Thoracic aorta (tissue), 2 donors: ENCODE data around the gene PXK. TPM values are rescaled to one million over a fixed set of nuclear protein-coding genes. Genes with fewer than 3 reads are reported as not detected.

Source experiments
- ATAC-seq: fragments of 150-250 bp; one replicate; pipeline ENCODE4 v1.8.0; 2017; ENCODE audit warnings: low read depth; ENCODE audit not compliant: insufficient number of reproducible peaks, low FRiP score
- DNase-seq: peaks from one replicate; pipeline ENCODE4 v3.0.0-alpha.2; 2020; ENCODE audit warnings: low spot score
- H3K27ac ChIP-seq, 2 donors: fragments of 200-600 bp; sonication (generic); 1 replicate in 1 of 2; 2 replicates in 1 of 2; pipeline ENCODE4 v1.5.1; 2016; ENCODE audit warnings: mild to moderate bottlenecking in 2 of 2, moderate library complexity in 2 of 2
- H3K27me3 ChIP-seq: fragments of 200-600 bp; sonication (generic); replicated peaks from 2 replicates; pipeline ENCODE4 v1.6.0; 2016; ENCODE audit warnings: mild to moderate bottlenecking; ENCODE audit not compliant: insufficient read depth
- H3K36me3 ChIP-seq: fragments of 200-600 bp; sonication (generic); one replicate; pipeline ENCODE4 v1.5.1; 2016
- H3K4me1 ChIP-seq, 2 donors: fragments of 200-600 bp; sonication (generic); 1 replicate in 1 of 2; 2 replicates in 1 of 2; pipeline versions ENCODE4 v1.5.1 to v1.6.0; 2016; ENCODE audit warnings: low read depth in 2 of 2, mild to moderate bottlenecking in 1 of 2; ENCODE audit not compliant: control insufficient read depth in 1 of 2
- H3K4me3 ChIP-seq: fragments of 200-600 bp; sonication (generic); 2 replicates; pipeline ENCODE4 v1.5.1; 2016; ENCODE audit warnings: mild to moderate bottlenecking
- H3K9me3 ChIP-seq: fragments of 200-600 bp; sonication (generic); 2 replicates; pipeline ENCODE4 v1.5.1; 2016
- total RNA-seq, 2 donors: library from RNA; depleted of rRNA; stranded (reverse); fragments of >200 nt; gene quantifications; one replicate each; pipeline versions ENCODE4 v1.1.0 to v1.2.3, GENCODE V29; 2016
- TF ChIP-seq, protein P1 (sequence below): fragments of 200-600 bp; sonication (generic); IDR thresholded peaks from one replicate; pipeline ENCODE4 v1.5.1; 2019; ENCODE audit warnings: antibody characterized with exemption

PXK gene
- total RNA-seq, 2 donors from 2014 or later, result 22.1 to 34.2 TPM

- Histone ChIP-seq H3K36me3 (peaks cover 25% of the 10 kb centered on the region), H3K4me1 (peaks cover 0 to 5% of the 10 kb centered on the region in 2 donors), H3K27ac (no peak overlapping the region), H3K27me3 (no peaks in the 10 kb centered on the region), H3K4me3 (no peak overlapping the region), H3K9me3 (no peaks in the 10 kb centered on the region)
- TF ChIP-seq, protein P1, sequence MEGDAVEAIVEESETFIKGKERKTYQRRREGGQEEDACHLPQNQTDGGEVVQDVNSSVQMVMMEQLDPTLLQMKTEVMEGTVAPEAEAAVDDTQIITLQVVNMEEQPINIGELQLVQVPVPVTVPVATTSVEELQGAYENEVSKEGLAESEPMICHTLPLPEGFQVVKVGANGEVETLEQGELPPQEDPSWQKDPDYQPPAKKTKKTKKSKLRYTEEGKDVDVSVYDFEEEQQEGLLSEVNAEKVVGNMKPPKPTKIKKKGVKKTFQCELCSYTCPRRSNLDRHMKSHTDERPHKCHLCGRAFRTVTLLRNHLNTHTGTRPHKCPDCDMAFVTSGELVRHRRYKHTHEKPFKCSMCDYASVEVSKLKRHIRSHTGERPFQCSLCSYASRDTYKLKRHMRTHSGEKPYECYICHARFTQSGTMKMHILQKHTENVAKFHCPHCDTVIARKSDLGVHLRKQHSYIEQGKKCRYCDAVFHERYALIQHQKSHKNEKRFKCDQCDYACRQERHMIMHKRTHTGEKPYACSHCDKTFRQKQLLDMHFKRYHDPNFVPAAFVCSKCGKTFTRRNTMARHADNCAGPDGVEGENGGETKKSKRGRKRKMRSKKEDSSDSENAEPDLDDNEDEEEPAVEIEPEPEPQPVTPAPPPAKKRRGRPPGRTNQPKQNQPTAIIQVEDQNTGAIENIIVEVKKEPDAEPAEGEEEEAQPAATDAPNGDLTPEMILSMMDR, result no peak
- no peak for ATAC-seq
- no peak for DNase-seq
Observed at GRCh38 chr3:58411036-58411435, 78.3 kb downstream of the PXK start.

DNA sequence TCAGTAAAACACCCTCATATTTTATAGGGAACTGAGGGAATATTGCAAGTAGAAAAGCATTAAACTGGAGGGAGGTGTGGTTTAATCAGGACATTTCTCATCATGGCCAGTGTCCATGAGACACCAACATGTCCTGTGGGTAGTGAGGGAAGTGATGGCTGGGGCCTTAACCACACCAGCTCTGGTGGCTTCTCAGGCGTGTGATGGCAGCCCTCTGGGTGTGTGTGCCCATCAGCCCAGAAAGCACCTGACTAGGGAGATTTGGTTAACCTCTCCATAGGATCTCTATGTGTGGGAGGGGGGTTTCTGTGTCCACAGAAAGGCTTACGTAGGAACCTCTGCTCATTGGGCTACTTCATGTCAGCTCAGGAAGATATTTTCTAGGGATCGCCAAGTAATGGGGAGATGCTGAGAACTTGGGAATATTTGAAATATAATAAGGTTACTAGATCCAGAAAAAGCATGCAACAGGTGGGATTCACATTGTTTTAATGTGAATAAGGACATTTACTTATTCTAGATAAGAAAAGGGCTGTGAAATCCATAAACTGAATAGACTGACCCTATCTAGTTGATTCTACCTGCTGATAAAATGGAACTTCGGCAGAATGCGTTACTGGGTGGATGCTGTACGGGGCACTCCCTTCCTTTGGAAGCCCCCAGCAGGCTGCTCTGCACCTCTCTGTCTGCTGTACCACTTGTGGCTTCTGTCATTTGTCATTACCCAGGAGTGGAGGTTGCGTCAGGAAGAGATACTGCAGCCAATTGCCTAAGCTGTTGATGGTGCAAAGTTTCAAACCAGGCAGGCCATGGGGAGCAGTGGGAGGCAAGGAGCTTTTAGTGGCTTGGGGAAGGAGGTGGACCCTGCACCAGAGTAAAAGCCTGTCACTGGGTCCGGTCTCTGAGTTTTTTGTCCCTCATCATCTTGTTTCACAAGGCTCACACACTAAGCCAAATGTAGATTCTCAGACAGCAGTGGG lies 79.4 kb downstream of the PXK start:
- Histone ChIP-seq H3K4me1 (peaks cover 0 to 5% of the 10 kb centered on the region in 2 donors), H3K27ac (no peak overlapping the region), H3K9me3 (no peaks in the 10 kb centered on the region), H3K27me3 (no peaks in the 10 kb centered on the region), H3K4me3 (no peak overlapping the region), H3K36me3 (peaks cover 25% of the 10 kb centered on the region)
- TF ChIP-seq, protein P1, result no peak
- ATAC-seq (no peak), DNase-seq (no peak)

DNA sequence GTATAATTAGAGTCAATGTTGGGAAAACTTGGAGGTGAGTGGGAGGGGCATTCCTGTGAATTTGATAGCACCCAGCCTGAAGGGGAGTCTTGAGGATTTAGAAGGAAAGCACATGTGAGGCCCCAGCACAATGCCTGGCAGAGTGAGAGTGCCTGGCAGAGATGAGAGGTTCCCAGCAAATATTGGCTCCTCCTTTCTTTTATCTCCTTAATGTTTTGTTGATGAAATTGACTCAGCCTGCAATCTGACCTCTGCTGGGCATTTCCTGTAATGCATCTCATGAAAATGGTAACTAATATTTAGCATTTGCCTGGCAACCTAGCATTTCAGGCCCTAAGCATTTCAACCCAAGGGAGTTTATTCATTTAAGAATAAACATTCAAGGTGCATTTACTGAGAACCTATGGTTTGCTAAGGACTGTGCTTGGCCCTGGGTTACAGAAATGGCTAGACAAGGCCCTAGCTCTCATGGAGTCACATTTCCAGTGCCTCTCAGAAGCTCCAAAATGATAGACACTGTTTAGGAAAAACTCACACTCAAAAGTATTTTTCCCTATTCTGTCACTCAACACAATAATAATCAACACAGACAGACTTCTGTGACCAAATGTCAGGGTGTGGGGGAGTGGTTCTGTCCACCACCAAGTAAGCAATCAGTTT lies 82.0 kb downstream of the PXK start:
- TF ChIP-seq, protein P1, result peak; percentile 78
- H3K4me3 ChIP-seq, result no peak overlapping the region
- ATAC-seq (no peak), DNase-seq (no peak)
- H3K27ac ChIP-seq, result no peak overlapping the region
- no peaks in the 10 kb centered on the region for H3K9me3 ChIP-seq
- H3K4me1 ChIP-seq, result peaks cover 3 to 8% of the 10 kb centered on the region in 2 donors
- H3K27me3 ChIP-seq, result no peaks in the 10 kb centered on the region
- peaks cover 15% of the 10 kb centered on the region for H3K36me3 ChIP-seq

DNA sequence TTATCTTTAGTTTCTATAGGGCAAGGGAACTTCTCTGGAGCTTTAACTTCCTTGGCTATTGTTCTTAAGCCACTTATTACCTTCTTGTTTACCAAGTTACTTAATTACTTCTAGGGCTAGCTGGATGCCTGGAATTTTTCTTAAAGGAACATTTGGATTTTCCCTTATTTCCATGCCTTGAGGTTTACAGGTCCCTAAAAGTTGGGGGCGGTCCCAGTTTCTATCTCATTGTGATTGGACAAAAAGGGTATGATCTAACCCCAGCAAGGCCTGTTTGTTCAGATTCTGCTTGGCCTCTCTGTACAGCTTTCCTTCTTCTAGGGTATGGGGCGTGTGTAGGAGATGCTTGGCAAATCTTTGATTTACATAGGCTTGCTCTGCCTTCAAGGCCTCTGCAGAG lies 83.5 kb downstream of the PXK start:
- Histone ChIP-seq H3K9me3 (no peaks in the 10 kb centered on the region), H3K27ac (no peak overlapping the region), H3K36me3 (peaks cover under 1% of the 10 kb centered on the region), H3K27me3 (no peaks in the 10 kb centered on the region), H3K4me3 (no peak overlapping the region), H3K4me1 (peaks cover 6 to 14% of the 10 kb centered on the region in 2 donors)
- TF ChIP-seq, protein P1, result no peak
- no peak for ATAC-seq
- DNase-seq, result no peak

- H3K27ac ChIP-seq, result no peak overlapping the region
- H3K4me3 ChIP-seq, result no peak overlapping the region
- DNase-seq (no peak), ATAC-seq (no peak)
- no peaks in the 10 kb centered on the region for H3K9me3 ChIP-seq
- H3K27me3 ChIP-seq, result no peaks in the 10 kb centered on the region
- TF ChIP-seq, protein P1, result no peak
- H3K4me1 ChIP-seq, result peaks cover 6 to 14% of the 10 kb centered on the region in 2 donors
- H3K36me3 ChIP-seq, result no peaks in the 10 kb centered on the region
Observed at GRCh38 chr3:58417075-58417474, 84.4 kb downstream of the PXK start.
